Fibroblast of lung (primary cell): Measurements from ENCODE around the gene SDK2.

Source experiments
- EZH2 ChIP-seq: IDR thresholded peaks from 2 replicates; pipeline ENCODE4 v1.5.1; 2012; ENCODE audit warnings: low read length, control low read depth, mild to moderate bottlenecking; ENCODE audit errors: missing control alignments
- TF ChIP-seq, protein P1 (sequence below), 2 donors: IDR thresholded peaks in 1 of 2; conservative IDR thresholded peaks in 1 of 2; 1 replicate in 1 of 2; 2 replicates in 1 of 2; pipeline ENCODE4 v1.5.1; 2011 to 2012; ENCODE audit warnings: low read length in 2 of 2, control low read depth in 1 of 2, inconsistent platforms in 1 of 2, low read depth in 1 of 2, mild to moderate bottlenecking in 1 of 2

DNA sequence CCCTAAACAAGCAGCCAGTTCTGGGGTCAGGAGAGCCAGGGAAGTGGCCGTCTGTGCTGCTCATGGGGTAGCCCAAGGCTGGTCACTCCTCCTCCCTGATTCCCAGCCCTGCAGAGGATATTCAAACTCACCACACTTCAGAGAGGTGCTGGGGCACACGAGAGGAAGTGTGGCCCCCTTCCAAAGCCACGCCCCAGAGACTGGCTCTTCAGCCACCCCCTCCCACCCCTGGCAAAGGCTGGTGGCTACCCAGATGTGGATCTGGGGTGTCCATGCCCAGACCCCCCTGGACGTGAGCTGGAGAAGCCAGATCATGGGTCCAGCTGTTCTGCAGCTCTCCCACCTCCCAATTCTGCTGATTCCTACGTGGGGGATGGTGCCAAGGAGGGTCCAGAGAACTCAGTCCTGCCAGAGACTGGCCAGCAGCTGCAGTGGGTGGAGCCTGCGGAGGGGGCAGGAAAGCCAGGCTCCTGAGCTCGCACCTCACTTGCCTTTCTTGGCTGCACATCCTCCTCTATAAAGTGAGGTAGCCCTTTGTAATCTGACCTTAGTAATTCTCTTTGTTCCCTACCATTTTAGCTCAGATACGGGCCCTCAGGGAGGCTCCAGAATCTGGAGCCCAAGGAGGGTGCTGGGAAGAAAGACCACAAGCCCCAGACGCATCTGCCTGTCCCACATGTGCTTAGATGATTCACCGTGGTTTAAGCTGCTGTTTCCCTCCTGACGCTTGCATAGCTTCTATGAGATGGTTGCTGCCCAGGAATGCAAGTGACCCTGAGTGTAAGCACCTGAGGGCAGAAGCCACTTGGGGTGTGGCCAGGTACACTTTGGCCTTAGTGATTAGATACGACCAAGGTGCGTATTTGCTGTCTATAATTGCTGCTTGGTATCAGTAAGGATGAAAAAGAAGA lies 15.3 kb downstream of the SDK2 start:
- TF ChIP-seq, protein P1, sequence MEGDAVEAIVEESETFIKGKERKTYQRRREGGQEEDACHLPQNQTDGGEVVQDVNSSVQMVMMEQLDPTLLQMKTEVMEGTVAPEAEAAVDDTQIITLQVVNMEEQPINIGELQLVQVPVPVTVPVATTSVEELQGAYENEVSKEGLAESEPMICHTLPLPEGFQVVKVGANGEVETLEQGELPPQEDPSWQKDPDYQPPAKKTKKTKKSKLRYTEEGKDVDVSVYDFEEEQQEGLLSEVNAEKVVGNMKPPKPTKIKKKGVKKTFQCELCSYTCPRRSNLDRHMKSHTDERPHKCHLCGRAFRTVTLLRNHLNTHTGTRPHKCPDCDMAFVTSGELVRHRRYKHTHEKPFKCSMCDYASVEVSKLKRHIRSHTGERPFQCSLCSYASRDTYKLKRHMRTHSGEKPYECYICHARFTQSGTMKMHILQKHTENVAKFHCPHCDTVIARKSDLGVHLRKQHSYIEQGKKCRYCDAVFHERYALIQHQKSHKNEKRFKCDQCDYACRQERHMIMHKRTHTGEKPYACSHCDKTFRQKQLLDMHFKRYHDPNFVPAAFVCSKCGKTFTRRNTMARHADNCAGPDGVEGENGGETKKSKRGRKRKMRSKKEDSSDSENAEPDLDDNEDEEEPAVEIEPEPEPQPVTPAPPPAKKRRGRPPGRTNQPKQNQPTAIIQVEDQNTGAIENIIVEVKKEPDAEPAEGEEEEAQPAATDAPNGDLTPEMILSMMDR (conservative IDR thresholded peaks at IDR 0.05 in 1 of 2, IDR thresholded peaks at IDR 0.05 in 1 of 2; ENCODE audit: low read depth in 1 of 2, low read length in 2 of 2) = no peak
- TF ChIP-seq EZH2 = no peak
